ENCODE data around the gene CALHM6. TPM values are rescaled to one million over a fixed set of nuclear protein-coding genes. Genes with fewer than 3 reads are reported as not detected.

Gene CALHM6
- total RNA-seq, 1 donor from 2014 or later = 0.79 TPM

DNA sequence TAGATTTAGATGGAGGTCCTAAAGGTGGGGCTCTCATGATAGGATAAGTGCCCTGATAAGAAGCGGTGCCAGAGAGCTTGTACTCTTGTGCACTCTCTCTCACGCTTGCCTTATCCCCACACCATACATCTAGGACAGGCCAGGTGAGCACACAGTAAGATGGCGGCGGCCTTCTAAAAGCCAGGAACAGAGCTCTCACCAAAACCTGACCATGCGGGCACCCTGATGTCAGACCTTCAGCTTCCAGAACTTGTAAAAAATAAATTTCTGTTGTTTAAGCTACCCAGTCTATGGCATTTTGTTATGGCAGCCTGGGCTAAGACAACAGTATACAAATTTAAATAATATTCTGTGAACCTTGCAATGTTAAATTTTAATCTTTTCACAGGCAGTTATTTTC is 40.8 kb upstream of the CALHM6 start:
- DNase-seq (ENCODE audit: low read depth) (no peak), FAIRE-seq (no peak)
- no peak for TF ChIP-seq CTCF (IDR thresholded peaks at IDR 0.05; ENCODE audit: insufficient read depth, low read length, severe bottlenecking)
- Histone ChIP-seq H3K27me3 (ENCODE audit: control insufficient read depth, insufficient read depth, low read length) (no peaks in the 10 kb centered on the region), H3K36me3 (ENCODE audit: control insufficient read depth, insufficient read depth, low read length) (no peaks in the 10 kb centered on the region), H3K4me3 (ENCODE audit: low read depth, low read length) (no peak overlapping the region)

DNA sequence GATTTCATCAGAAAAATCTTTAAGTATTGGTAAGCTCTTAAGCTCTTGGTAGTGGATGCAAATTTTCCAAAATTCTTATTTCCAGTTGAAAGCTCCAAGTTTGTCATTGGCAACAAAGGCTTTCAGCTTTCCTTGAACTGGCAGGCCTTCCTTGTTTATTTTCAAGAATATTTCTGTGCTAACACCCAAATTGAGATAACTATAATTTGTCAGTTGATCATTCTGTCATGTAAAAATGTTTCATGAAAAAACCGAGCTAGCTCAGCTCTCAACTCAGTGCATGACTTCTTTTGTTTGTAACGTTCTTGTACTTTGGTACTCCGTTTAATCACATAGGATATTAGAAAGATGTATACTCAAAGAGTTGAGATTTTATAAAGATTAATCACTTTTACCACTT is 38.9 kb upstream of the CALHM6 start:
- Histone ChIP-seq H3K36me3 (ENCODE audit: control insufficient read depth, insufficient read depth, low read length) (peaks cover 4% of the 10 kb centered on the region), H3K4me3 (ENCODE audit: low read depth, low read length) (no peak overlapping the region), H3K27me3 (ENCODE audit: control insufficient read depth, insufficient read depth, low read length) (no peaks in the 10 kb centered on the region)
- no peak for DNase-seq (ENCODE audit: low read depth)
- no peak for TF ChIP-seq CTCF (IDR thresholded peaks at IDR 0.05; ENCODE audit: insufficient read depth, low read length, severe bottlenecking)
- no peak for FAIRE-seq

DNA sequence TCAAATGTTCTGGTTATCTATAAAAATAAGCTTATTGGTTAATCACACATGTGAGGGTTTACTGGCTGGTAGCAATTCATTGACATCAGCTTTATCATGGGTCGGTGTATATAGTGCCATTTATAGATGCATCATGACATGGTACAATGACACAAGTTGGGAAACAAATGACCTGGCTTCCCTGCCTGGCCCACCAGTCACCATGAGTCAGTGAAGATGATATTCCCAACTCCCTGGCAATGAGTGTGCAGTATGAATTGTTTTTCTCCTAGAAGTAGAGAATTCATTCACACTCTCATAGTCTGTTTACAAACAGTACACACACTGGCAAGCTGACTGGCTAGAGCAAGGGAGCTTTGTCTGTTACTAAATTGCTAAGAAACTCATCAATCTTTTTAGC is 37.2 kb upstream of the CALHM6 start:
- H3K36me3 ChIP-seq (ENCODE audit: control insufficient read depth, insufficient read depth, low read length) = peaks cover 5% of the 10 kb centered on the region
- no peaks in the 10 kb centered on the region for H3K27me3 ChIP-seq (ENCODE audit: control insufficient read depth, insufficient read depth, low read length)
- H3K4me3 ChIP-seq (ENCODE audit: low read depth, low read length) = no peak overlapping the region
- TF ChIP-seq CTCF (IDR thresholded peaks at IDR 0.05; ENCODE audit: insufficient read depth, low read length, severe bottlenecking) = no peak
- FAIRE-seq (no peak), DNase-seq (ENCODE audit: low read depth) (peak; percentile 77)

DNA sequence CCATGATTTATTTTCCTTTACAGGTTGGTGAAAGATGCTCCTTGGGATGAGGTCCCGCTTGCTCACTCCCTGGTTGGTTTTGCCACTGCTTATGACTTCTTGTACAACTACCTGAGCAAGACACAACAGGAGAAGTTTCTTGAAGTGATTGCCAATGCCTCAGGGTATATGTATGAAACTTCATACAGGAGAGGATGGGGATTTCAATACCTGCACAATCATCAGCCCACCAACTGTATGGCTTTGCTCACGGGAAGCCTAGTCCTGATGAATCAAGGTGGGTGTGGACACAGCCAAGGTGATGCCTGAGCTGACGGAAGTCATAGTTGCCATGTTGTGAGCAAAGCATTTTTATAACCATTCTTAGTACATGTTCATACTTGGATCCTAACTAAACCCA is 34.6 kb upstream of the CALHM6 start:
- no peaks in the 10 kb centered on the region for H3K27me3 ChIP-seq (ENCODE audit: control insufficient read depth, insufficient read depth, low read length)
- FAIRE-seq (peak; percentile 95), DNase-seq (ENCODE audit: low read depth) (peak; percentile 95)
- no peak for TF ChIP-seq CTCF (IDR thresholded peaks at IDR 0.05; ENCODE audit: insufficient read depth, low read length, severe bottlenecking)
- H3K36me3 ChIP-seq (ENCODE audit: control insufficient read depth, insufficient read depth, low read length) = peaks cover 12% of the 10 kb centered on the region
- no peak overlapping the region for H3K4me3 ChIP-seq (ENCODE audit: low read depth, low read length)

DNA sequence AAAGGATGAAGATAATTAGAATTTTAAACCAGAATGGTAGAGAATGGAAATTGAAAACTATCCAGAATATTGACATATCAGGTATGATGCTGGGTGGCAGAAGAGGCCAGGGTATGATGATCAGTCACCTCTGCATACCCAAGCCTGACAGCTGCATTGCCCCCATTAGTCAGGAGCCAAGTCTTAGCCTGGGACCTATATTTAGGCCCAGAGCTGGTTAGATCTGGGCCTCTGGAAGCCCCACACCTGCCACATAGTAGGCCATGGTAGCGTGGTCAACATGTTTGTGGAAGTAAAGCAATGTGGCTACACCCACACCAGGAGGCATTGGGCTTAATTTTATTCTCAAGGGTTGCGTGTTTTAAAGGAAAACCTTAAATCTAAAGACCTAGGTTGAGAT is 32.1 kb upstream of the CALHM6 start:
- Histone ChIP-seq H3K27me3 (ENCODE audit: control insufficient read depth, insufficient read depth, low read length) (no peaks in the 10 kb centered on the region), H3K36me3 (ENCODE audit: control insufficient read depth, insufficient read depth, low read length) (peaks cover 16% of the 10 kb centered on the region)

More for the DNA sequence above, 32.1 kb upstream of the CALHM6 start:
- no peak overlapping the region for H3K4me3 ChIP-seq (ENCODE audit: low read depth, low read length)
- TF ChIP-seq CTCF (IDR thresholded peaks at IDR 0.05; ENCODE audit: insufficient read depth, low read length, severe bottlenecking) = no peak
- no peak for DNase-seq (ENCODE audit: low read depth)
- FAIRE-seq = no peak
